HG02588 (cell line): ENCODE results near the gene CLDN8.

Source experiments
- ATAC-seq: cut with Tn5 transposase; IDR thresholded peaks from one replicate; pipeline ENCODE4 v1.9.1; 2021; ENCODE audit warnings: mild to moderate bottlenecking, moderate library complexity; ENCODE audit not compliant: unreplicated experiment

CLDN8 gene

GRCh38 chr21:30216041-30216723 lies at the start of gene CLDN8:
Gene CLDN8 (minus strand): TSS chr21:30216097. CDS start chr21:30215925, 172 bp downstream.
- ATAC-seq = no peak

GRCh38 chr21:30257773-30258172 lies 41.9 kb upstream of the CLDN8 start:
- ATAC-seq = no peak

- no peak for ATAC-seq
Observed at GRCh38 chr21:30256100-30256499, 40.2 kb upstream of the CLDN8 start.

GRCh38 chr21:30255679-30256078 lies 39.8 kb upstream of the CLDN8 start:
- ATAC-seq = no peak

GRCh38 chr21:30251781-30252180 lies 35.9 kb upstream of the CLDN8 start:
- ATAC-seq = no peak

GRCh38 chr21:30249936-30250335 lies 34.0 kb upstream of the CLDN8 start:
- ATAC-seq = no peak

- ATAC-seq = no peak
Observed at GRCh38 chr21:30248844-30249243, 32.9 kb upstream of the CLDN8 start.

- ATAC-seq = no peak
Observed at GRCh38 chr21:30245061-30245460, 29.2 kb upstream of the CLDN8 start.

GRCh38 chr21:30243691-30244090 lies 27.8 kb upstream of the CLDN8 start:
- no peak for ATAC-seq

- ATAC-seq = no peak
Observed at GRCh38 chr21:30240661-30241060, 24.8 kb upstream of the CLDN8 start.

GRCh38 chr21:30238168-30238567 lies 22.3 kb upstream of the CLDN8 start:
- no peak for ATAC-seq

- ATAC-seq = no peak
Observed at GRCh38 chr21:30234643-30235042, 18.7 kb upstream of the CLDN8 start.

GRCh38 chr21:30234050-30234449 lies 18.2 kb upstream of the CLDN8 start:
- no peak for ATAC-seq

GRCh38 chr21:30233228-30234020 lies 17.5 kb upstream of the CLDN8 start:
- ATAC-seq = no peak

GRCh38 chr21:30232011-30232410 lies 16.1 kb upstream of the CLDN8 start:
- ATAC-seq = no peak

- ATAC-seq = no peak
Observed at GRCh38 chr21:30227633-30228404, 11.9 kb upstream of the CLDN8 start.

GRCh38 chr21:30227128-30227527 lies 11.2 kb upstream of the CLDN8 start:
- ATAC-seq = no peak

GRCh38 chr21:30223596-30223995 lies 7.7 kb upstream of the CLDN8 start:
- no peak for ATAC-seq

- no peak for ATAC-seq
Observed at GRCh38 chr21:30222724-30223123, 6.8 kb upstream of the CLDN8 start.

GRCh38 chr21:30211071-30211470 lies 4.8 kb downstream of the CLDN8 start:
- no peak for ATAC-seq

GRCh38 chr21:30209601-30210000 lies 6.3 kb downstream of the CLDN8 start:
- no peak for ATAC-seq

- no peak for ATAC-seq
Observed at GRCh38 chr21:30207252-30207579, 8.7 kb downstream of the CLDN8 start.
